HG02973 (cell line): Measurements from ENCODE around the gene TIMM21.

Source experiments
- ATAC-seq: cut with Tn5 transposase; IDR thresholded peaks from one replicate; pipeline ENCODE4 v1.9.1; 2021; ENCODE audit warnings: moderate library complexity; ENCODE audit not compliant: unreplicated experiment

The TIMM21 gene

DNA sequence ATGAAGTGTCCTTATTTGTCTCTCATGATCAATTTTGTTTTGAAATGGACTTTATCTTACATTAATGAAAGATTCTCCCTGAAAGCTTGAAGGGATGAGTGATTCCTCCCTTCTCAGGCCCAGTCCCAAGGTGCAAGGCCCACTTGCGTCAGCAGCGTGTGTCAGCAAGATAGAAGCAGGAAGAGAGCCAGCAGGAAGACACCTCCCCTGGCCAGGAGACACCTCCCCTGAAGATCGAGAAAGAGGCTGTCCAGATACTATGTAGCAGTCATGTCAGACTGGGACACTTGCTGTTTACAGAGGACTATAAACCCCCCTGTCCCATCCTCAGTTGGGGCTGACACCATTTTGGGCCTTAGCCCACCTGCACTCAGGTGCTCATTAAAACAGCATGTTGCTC, 38.3 kb downstream of the TIMM21 start:
- no peak for ATAC-seq

DNA sequence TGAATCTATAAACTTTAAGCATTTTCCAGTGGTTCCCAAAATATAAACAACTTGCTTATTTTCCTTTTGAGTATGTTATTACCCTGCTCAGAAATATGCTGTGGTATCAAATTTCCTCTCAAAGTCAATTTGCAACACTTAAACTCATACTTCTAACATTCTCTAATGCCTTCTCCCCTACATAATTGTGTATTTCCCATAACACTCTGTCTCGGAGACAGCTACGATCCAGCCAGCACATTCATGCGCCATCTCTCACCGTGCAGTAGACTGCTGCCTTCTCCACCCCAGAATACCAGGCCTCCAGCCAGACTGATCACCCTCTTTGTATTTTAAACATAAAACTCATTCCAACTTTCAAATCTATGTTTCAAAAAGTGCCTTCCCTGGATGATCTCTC, 41.8 kb downstream of the TIMM21 start:
- no peak for ATAC-seq

DNA sequence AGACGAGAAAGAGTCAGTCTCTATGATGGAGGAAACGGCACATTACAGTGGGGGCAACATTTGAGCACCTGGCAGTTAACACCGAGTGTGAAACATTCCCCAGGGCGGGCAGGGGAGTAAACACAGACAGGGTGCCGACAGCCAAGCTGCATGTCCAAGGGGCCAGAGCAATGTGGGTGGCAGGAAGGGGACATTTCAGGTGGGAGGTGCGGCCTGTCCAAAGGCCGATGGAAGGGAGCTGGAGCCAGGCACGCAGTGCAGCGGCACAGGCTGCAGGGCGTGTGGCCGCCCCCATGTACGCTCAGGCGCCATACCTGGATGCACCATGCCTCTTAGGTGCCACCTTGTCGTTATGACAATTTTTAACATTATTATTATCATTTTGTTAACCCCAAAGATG, 43.3 kb downstream of the TIMM21 start:
- no peak for ATAC-seq

GRCh38 chr18:74194691-74195090, 46.4 kb downstream of the TIMM21 start:
- ATAC-seq: no peak

DNA sequence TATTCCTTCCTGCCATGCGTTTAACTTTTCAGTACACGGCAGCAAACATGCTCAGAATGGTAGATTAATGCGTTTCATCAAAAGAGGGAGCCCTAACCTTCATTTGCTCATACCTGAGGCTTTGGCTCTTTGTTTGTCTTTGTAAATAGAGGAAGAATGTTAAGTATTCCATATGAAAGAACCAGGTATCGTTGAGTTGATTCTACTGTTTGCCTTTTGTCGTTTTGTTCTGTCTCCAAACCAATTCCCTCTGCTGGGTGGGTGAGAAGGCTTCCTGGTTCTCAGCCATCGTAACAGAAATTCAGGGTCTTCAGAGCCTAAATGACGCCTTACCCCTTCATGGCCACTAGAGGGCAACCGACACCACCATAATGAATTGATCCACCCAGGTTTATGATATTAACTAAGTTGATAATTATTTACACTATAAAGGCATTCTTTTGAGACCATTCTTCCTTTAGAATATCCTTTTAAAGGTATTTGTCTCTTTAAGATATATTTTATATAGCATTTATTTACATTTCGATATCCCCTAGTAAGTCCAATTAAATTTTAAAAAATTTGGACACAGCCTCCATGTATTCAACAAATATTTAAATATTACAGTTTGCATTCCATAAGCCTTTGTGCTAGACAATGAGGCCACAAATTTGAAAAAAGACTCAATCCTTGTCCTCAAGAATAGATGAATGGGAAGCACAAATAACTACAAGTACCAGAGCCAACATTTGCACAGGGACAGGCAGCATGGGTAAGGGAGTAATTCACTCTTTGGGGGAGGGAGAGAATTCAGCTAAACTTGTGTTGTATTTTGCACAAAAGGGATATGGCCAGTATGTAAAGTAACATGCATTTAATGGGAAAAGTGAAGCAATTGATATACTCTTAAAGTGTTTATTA, 48.1 kb downstream of the TIMM21 start:
- ATAC-seq: peak; percentile 86

DNA sequence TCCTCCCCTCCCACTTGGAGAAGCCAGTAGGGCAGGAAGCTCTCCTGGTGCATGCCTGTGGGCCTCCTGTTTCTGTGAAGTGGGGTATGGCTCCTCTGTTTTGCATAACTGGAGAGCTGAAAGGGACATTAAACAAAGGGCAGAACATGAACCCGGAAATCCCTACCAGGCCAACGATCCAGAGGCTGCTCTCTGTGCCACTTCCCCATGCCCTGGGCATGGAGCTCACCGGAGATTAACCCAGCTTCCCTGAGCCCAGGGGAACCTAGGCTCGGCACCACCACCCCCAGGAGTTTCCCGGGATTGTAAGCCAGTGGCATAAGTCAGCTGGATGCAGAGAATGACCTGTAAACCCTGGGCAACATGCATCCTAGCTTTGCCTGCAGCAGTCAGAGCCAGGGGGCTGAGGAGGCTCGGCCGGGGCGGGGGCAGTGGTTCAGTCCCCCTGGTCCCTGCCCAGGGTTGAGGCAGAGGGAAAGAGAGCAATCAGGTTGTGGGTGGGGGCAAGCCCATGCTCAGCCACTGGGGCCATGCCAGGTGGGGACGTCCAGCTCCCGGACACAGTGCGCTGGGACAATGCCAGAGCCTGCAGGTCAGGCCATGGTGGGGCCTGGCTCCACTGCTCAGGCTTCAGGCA, 49.5 kb downstream of the TIMM21 start:
- no peak for ATAC-seq

DNA sequence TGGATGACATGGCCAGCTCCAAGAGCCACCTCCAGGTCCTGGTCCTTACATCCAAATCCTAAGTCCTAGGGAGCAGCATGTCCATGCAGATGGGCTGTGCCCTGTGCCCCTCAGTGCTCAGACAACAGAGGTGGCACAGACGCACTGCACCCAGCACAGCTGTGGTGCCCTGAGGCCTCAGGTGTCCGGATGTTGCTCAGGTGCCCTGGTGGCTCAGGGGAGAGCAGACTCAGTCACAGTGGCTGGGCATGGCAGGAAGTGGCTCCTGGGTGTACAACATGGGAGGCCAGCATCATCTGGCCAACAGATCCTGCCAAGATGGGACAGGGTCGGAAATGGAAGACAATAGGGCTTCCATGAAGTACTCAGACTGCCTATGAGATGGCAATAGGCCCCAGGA, 50.1 kb downstream of the TIMM21 start:
- no peak for ATAC-seq

GRCh38 chr18:74200780-74201179, 52.5 kb downstream of the TIMM21 start:
- no peak for ATAC-seq

DNA sequence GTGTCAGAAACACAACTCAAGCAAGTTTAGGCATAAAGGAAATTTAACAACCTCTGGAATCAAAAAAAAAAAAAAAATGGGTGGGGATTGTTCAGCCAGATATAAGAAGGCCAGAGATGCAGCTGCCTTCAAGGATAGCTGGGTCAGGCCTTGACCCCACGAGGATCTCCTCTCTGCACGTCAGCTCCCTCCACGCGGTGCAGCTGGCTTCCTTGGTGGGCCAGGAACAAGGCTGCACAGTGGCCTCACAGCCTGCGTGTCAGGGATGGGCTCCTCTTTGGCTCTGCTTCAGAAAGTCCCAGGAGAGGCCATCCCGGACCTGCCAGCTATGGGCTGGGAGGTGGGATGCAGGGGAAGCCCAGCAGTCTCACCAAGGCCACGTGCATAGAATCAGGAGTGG, 55.5 kb downstream of the TIMM21 start:
- no peak for ATAC-seq

- no peak for ATAC-seq
Observed at GRCh38 chr18:74204526-74205152, 56.3 kb downstream of the TIMM21 start.
